Heart left ventricle (tissue), 16 donors: ENCODE results near the gene DISP1. TPM values are rescaled to one million over a fixed set of nuclear protein-coding genes. Genes with fewer than 3 reads are reported as not detected.

ENCODE experiments used
- ATAC-seq, 4 donors: fragments of 200-7000 bp; cut with Tn5 transposase; one replicate each; pipeline ENCODE4 v1.9.1; 2020 to 2022; ENCODE audit warnings: moderate library complexity in 4 of 4, mild to moderate bottlenecking in 3 of 4, moderate number of reproducible peaks in 1 of 4
- DNase-seq, 5 donors: peaks; one replicate each; pipeline ENCODE4 v3.0.0-alpha.2; 2020
- H3K27ac ChIP-seq, 12 donors: fragments of 200-600 bp; sonication (generic) in 4 of 12; one replicate each; pipeline versions ENCODE4 v1.5.0 to v1.8.0; 2016 to 2022; ENCODE audit warnings: mild to moderate bottlenecking in 2 of 12
- H3K27me3 ChIP-seq, 9 donors: fragments of 200-600 bp; sonication (generic) in 2 of 9; one replicate each; pipeline versions ENCODE4 v1.5.1 to v1.8.0; 2016 to 2022; ENCODE audit warnings: mild to moderate bottlenecking in 3 of 9
- H3K36me3 ChIP-seq, 9 donors: fragments of 200-600 bp; sonication (generic) in 2 of 9; one replicate each; pipeline versions ENCODE4 v1.5.0 to v1.8.0; 2018 to 2022; ENCODE audit warnings: mild to moderate bottlenecking in 2 of 9
- H3K4me1 ChIP-seq, 12 donors: fragments of 200-600 bp; sonication (generic) in 4 of 12; one replicate each; pipeline versions ENCODE4 v1.5.0 to v1.8.0; 2016 to 2022; ENCODE audit warnings: mild to moderate bottlenecking in 3 of 12
- H3K4me3 ChIP-seq, 12 donors: fragments of 200-600 bp; sonication (generic) in 4 of 12; one replicate each; pipeline versions ENCODE4 v1.5.0 to v1.8.0; 2017 to 2022; ENCODE audit warnings: mild to moderate bottlenecking in 9 of 12, moderate library complexity in 4 of 12
- H3K9me3 ChIP-seq, 12 donors: fragments of 200-600 bp; sonication (generic) in 4 of 12; one replicate each; pipeline versions ENCODE4 v1.5.0 to v1.8.0; 2016 to 2022; ENCODE audit warnings: mild to moderate bottlenecking in 1 of 12
- POLR2A ChIP-seq, 2 donors: fragments of 450-650 bp; IDR thresholded peaks; one replicate each; pipeline ENCODE4 v1.6.1; 2017; ENCODE audit warnings: antibody characterized with exemption in 2 of 2, mild to moderate bottlenecking in 2 of 2, moderate library complexity in 2 of 2
- WGBS, 4 donors: extraction: QIAGEN DNeasy Blood & Tissue Kit in 2 of 4; methylation state at CpG; one replicate each; pipeline versions ENCODE4 v1.1.5 to v1.1.7; 2013 to 2018; 5-methylcytosine and 5-hydroxymethylcytosine counted together
- intact Hi-C, 10 donors: fragments of 100-400 bp; cut with DNase I; formaldehyde crosslinking; loops; one replicate each; pipeline versions ENCODE4 v1.11.1 to v1.14.2; 2022
- polyA plus RNA-seq, 2 donors: library from polyadenylated mRNA; stranded (reverse); fragments of 200-250 nt; gene quantifications; one replicate each; pipeline ENCODE4 v1.2.3, GENCODE V29; 2013
- total RNA-seq, 9 donors: library from RNA; depleted of rRNA in 2 of 9; stranded (reverse); fragments of >200 nt in 2 of 9; fragmentation: NEBNext Ultra II Directional in 3 of 9; extraction: Animal tissue kit (Norgen Biotek cat#: 25700) in 3 of 9; gene quantifications; one replicate each; pipeline versions ENCODE4 v1.1.0 to v1.2.4, GENCODE V29; 2016 to 2023
- TF ChIP-seq, protein P1 (sequence below), 12 donors: fragments of 200-600 bp; sonication (generic) in 4 of 12; IDR thresholded peaks; one replicate each; pipeline versions ENCODE4 v1.5.0 to v1.8.0; 2018 to 2022; ENCODE audit warnings: antibody characterized with exemption in 12 of 12, mild to moderate bottlenecking in 5 of 12
- donor health status: ischemic (EF 13 %, LVEDD 7.1; RV severe dilation, severe dysfunction).
- donor health status: healthy with polysubstance abuse.
- donor health status: DM: no; HTN: yes; CAD: no.
- donor health status: DM: no; HTN: no; CAD: no.
- donor health status: ischemic (EF 25% LVEDD 6.9; RV normal size, moderate dysfunction).
- donor health status: ischemic (EF 25% LVEDD 5.7; RV mildly dilated, moderate dysfunction).
- donor health status: healthy.
- donor health status: DM: yes; HTN: yes; CAD: no.
- donor health status: ischemic (EF 35%, LVEDD 5.7; RV mildly dilated, moderate dysfunction).
- donor health status: nonischemic (EF 11% LVEDD 7.7; RV severe dilation, severe dysfunction).
- donor health status: DM: yes; HTN: yes; CAD: no.
- donor health status: PGD.
- donor health status: ischemic (EF 29% LVEDD 5.4; RV normal size, mild dysfunction).
- donor health status: nonischemic (EF 23%, LVEDD 6.1; RV moderate dilation, normal function).

DISP1 gene
- total and polyA plus RNA-seq, 11 donors: 2.3 to 16.3 (median 5.8) TPM

DNA sequence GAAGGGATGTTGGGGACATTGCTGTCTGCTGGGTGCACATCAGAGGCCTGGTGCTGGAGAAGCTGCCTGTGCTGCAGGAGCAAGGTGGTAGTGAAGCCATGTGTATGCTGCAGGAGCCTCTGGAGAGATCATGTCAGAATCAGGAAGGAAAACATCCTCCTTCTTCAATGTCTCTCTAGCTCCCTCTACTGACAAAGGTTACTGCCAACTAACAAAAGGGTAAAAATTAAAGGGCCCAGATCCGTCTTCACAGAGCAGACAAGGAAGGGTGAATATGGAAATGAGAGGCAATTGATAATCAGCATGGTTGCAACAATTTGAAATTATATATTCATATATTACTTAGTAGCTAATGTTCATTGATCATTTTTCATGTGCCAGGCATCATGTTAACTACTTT is 45.7 kb upstream of the DISP1 start:
- Histone ChIP-seq H3K27ac (peak overlapping the region in 1 of 12 donors; percentile 70), H3K4me1 (peaks cover 0 to 20% (median 0%) of the 10 kb centered on the region in 12 donors), H3K9me3 (peaks cover 0 to 15% (median 10%) of the 10 kb centered on the region in 12 donors), H3K27me3 (no peaks in the 10 kb centered on the region), H3K36me3 (no peaks in the 10 kb centered on the region), H3K4me3 (no peak overlapping the region)
- 75 to 81% (median 77%) methylated on average over 1 of the region's 1 CpG for WGBS, 4 donors
- TF ChIP-seq, protein P1, sequence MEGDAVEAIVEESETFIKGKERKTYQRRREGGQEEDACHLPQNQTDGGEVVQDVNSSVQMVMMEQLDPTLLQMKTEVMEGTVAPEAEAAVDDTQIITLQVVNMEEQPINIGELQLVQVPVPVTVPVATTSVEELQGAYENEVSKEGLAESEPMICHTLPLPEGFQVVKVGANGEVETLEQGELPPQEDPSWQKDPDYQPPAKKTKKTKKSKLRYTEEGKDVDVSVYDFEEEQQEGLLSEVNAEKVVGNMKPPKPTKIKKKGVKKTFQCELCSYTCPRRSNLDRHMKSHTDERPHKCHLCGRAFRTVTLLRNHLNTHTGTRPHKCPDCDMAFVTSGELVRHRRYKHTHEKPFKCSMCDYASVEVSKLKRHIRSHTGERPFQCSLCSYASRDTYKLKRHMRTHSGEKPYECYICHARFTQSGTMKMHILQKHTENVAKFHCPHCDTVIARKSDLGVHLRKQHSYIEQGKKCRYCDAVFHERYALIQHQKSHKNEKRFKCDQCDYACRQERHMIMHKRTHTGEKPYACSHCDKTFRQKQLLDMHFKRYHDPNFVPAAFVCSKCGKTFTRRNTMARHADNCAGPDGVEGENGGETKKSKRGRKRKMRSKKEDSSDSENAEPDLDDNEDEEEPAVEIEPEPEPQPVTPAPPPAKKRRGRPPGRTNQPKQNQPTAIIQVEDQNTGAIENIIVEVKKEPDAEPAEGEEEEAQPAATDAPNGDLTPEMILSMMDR (IDR thresholded peaks at IDR 0.05): no peak
- TF ChIP-seq POLR2A (IDR thresholded peaks at IDR 0.05): no peak
- DNase-seq: no peak
- ATAC-seq: no peak
- intact Hi-C loops: no loop called here

DNA sequence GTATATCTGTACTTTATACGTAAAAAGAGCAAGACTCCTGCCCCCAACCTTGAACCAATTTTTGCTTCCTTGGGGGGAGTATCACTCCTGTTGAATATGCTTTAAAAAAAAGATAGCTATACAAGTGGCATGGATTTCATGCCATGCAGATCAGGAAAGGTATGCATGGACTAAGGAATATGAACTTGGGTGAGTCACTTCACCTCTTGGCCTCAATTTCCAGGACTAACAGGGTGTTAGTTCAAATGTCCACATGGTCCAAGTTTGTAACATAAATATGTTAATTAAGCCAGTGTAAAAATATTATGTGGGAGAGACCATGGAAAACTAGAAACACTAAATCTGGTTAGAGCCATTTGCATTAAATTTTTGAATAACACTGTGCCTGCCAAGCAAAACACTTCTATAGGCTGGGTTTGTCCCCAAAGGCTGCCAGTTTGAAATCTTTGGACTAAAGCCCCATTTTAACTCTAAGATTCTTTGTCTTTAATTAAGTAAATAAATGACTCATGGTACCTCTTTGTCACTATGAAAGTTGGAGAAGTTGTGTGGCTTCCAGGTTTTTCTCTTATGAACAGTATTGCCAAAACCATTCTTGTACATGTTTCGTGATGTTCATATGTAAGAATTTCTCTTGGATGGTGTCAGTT is 44.7 kb upstream of the DISP1 start:
- no peaks in the 10 kb centered on the region for H3K36me3 ChIP-seq
- H3K4me3 ChIP-seq: no peak overlapping the region
- H3K27ac ChIP-seq: peak overlapping the region in 1 of 12 donors; percentile 70
- DNase-seq (no peak), ATAC-seq (no peak)
- 84 to 92% (median 88%) methylated on average over 2 of the region's 2 CpGs for WGBS, 4 donors
- TF ChIP-seq, protein P1 (IDR thresholded peaks at IDR 0.05): no peak
- no peak for TF ChIP-seq POLR2A (IDR thresholded peaks at IDR 0.05)
- peaks cover 0 to 21% (median 0%) of the 10 kb centered on the region in 12 donors for H3K4me1 ChIP-seq
- peaks cover 0 to 15% (median 10%) of the 10 kb centered on the region in 12 donors for H3K9me3 ChIP-seq
- no peaks in the 10 kb centered on the region for H3K27me3 ChIP-seq
- intact Hi-C loops: no loop called here

DNA sequence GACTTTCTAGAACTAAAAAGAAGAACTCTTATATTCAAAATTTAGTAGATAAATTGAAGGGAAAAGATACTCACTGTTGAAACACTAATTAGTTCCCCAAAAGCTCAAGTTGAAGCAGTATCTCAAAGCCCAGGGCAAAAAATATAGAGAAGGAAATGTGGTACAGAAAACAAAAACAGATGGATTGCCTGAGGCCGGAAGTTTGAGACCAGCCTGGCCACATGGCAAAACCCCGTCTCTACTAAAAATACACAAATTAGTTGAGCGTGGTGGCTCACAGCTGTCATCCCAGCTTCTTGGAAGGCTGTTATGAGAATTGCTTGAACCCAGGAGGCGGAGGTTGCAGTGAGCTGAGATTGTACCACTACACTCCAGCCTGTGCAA is 41.9 kb upstream of the DISP1 start:
- H3K27ac ChIP-seq: peak overlapping the region in 11 of 12 donors; percentile 7 to 83 (median 72)
- peak overlapping the region in 5 of 12 donors; percentile 3 to 44 (median 42) for H3K4me3 ChIP-seq
- DNase-seq (peak in 2 of 5 donors; percentile 36 to 41), ATAC-seq (peak; percentile 46 to 73 (median 53))
- TF ChIP-seq, protein P1 (IDR thresholded peaks at IDR 0.05): no peak
- no peak for TF ChIP-seq POLR2A (IDR thresholded peaks at IDR 0.05)
- no peaks in the 10 kb centered on the region for H3K36me3 ChIP-seq
- H3K27me3 ChIP-seq: no peaks in the 10 kb centered on the region
- WGBS, 4 donors: 59 to 64% (median 60%) methylated on average over 4 of the region's 4 CpGs
- intact Hi-C loops: no loop called here
- peaks cover 0 to 21% (median 0%) of the 10 kb centered on the region in 12 donors for H3K4me1 ChIP-seq
- H3K9me3 ChIP-seq: peaks cover 0 to 15% (median 10%) of the 10 kb centered on the region in 12 donors

DNA sequence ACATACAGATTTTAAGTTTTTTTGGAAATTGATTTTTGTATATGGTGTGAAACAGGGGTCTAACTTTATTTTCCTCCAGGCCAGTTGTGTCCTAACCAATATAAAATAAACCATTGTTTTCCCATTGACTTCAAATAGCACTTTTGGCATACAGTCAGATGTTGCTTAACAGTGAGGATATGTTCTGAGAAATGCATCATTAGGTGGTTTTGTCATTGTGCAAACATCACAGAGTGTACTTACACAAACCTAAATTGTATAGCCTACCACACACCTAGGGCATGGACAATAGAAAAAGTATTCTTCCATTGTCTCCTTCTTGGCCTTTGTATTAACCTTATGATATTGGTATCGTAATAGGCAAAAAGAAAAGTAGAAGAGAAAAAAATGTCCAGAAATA is 37.4 kb upstream of the DISP1 start:
- Histone ChIP-seq H3K9me3 (no peaks in the 10 kb centered on the region), H3K27me3 (no peaks in the 10 kb centered on the region), H3K27ac (no peak overlapping the region), H3K4me1 (peaks cover 0 to 7% (median 0%) of the 10 kb centered on the region in 12 donors), H3K4me3 (no peak overlapping the region), H3K36me3 (no peaks in the 10 kb centered on the region)
- no peak for DNase-seq
- intact Hi-C loops: no loop called here
- 92 to 96% (median 94%) methylated on average over 1 of the region's 1 CpG for WGBS, 4 donors
- no peak for TF ChIP-seq POLR2A (IDR thresholded peaks at IDR 0.05)
- TF ChIP-seq, protein P1 (IDR thresholded peaks at IDR 0.05): no peak
- ATAC-seq: no peak
